GDM1 (cell line): ENCODE measurements around the gene PSPN.

Source experiments
- DNase-seq: peaks from one replicate; lab custom pipeline; 2025; lab: John Stamatoyannopoulos, UW

Gene PSPN

GRCh38 chr19:6375411-6376010 is at the start of gene PSPN:
PSPN (minus strand) TSS chr19:6375933; CDS start chr19:6375849, 84 bp downstream.
- no peak for DNase-seq

- DNase-seq = peak; percentile 100
These were observed 49.4 kb upstream of the PSPN start for GRCh38 chr19:6424939-6425731.

GRCh38 chr19:6424195-6424938 is 48.6 kb upstream of the PSPN start, which contains the start of gene KHSRP:
KHSRP (minus strand) TSS chr19:6424811; CDS start chr19:6424701, 110 bp downstream.
- DNase-seq = no peak

GRCh38 chr19:6423499-6424194 is 47.9 kb upstream of the PSPN start:
- no peak for DNase-seq

- DNase-seq = no peak
These were observed 45.6 kb upstream of the PSPN start for GRCh38 chr19:6421075-6422014.

GRCh38 chr19:6418562-6418932 is 42.8 kb upstream of the PSPN start:
- DNase-seq = no peak

GRCh38 chr19:6417713-6418561 is 42.2 kb upstream of the PSPN start:
- DNase-seq = no peak

- DNase-seq = no peak
These were observed 41.1 kb upstream of the PSPN start for GRCh38 chr19:6416658-6417405.

- no peak for DNase-seq
These were observed 40.0 kb upstream of the PSPN start for GRCh38 chr19:6415591-6416190.

GRCh38 chr19:6414793-6415590 is 39.3 kb upstream of the PSPN start:
- no peak for DNase-seq

- DNase-seq = no peak
These were observed 38.2 kb upstream of the PSPN start for GRCh38 chr19:6413721-6414643.

GRCh38 chr19:6413291-6413690 is 37.6 kb upstream of the PSPN start:
- no peak for DNase-seq

- DNase-seq = no peak
These were observed 36.8 kb upstream of the PSPN start for GRCh38 chr19:6412447-6413091.

- DNase-seq = no peak
These were observed 36.3 kb upstream of the PSPN start for GRCh38 chr19:6412061-6412446.

- no peak for DNase-seq
These were observed 33.6 kb upstream of the PSPN start for GRCh38 chr19:6409346-6409745.

GRCh38 chr19:6406401-6406800 is 30.7 kb upstream of the PSPN start:
- DNase-seq = no peak
